ENCODE measurements around the gene PMPCB.

Gene PMPCB

GRCh38 chr7:103316380-103316941 lies 19.2 kb downstream of the PMPCB start:
- TF ChIP-seq CTCF (IDR thresholded peaks at IDR 0.05; ENCODE audit: insufficient read depth, low read depth, low read length, missing control alignments) = no peak
- DNase-seq (ENCODE audit: low read depth) = no peak
- no peak overlapping the region for H3K4me3 ChIP-seq (ENCODE audit: low read depth, low read length)

- H3K4me3 ChIP-seq (ENCODE audit: low read depth, low read length) = no peak overlapping the region
- no peak for TF ChIP-seq CTCF (IDR thresholded peaks at IDR 0.05; ENCODE audit: insufficient read depth, low read depth, low read length, missing control alignments)
- no peak for DNase-seq (ENCODE audit: low read depth)
Measured at GRCh38 chr7:103317009-103317408, 19.8 kb downstream of the PMPCB start.

GRCh38 chr7:103325744-103326143 lies 28.5 kb downstream of the PMPCB start:
- DNase-seq (ENCODE audit: low read depth) = no peak
- no peak overlapping the region for H3K4me3 ChIP-seq (ENCODE audit: low read depth, low read length)
- no peak for TF ChIP-seq CTCF (IDR thresholded peaks at IDR 0.05; ENCODE audit: insufficient read depth, low read depth, low read length, missing control alignments)

- TF ChIP-seq CTCF (IDR thresholded peaks at IDR 0.05; ENCODE audit: insufficient read depth, low read depth, low read length, missing control alignments) = no peak
- no peak overlapping the region for H3K4me3 ChIP-seq (ENCODE audit: low read depth, low read length)
- DNase-seq (ENCODE audit: low read depth) = no peak
Measured at GRCh38 chr7:103336761-103337160, 39.5 kb downstream of the PMPCB start.

DNA sequence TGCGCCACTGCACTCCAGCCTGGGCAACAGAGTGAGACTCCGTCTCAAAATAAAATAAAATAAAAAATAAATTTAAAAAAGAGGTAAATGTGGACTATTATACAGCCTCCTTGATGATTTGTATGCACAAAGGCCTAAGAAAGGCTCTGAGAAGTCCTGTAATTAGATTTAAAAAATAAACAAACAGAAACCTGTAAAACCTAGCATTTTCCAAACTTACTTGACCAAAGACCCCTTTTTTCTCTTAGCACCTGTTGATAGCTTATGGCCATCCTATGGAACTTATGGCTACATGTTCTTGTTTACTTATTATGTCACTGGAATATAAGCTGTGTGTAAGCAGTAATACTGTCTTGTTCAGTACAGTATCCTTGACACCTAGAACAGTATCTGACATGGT lies 41.6 kb downstream of the PMPCB start:
- DNase-seq (ENCODE audit: low read depth) = no peak
- no peak for TF ChIP-seq CTCF (IDR thresholded peaks at IDR 0.05; ENCODE audit: insufficient read depth, low read depth, low read length, missing control alignments)
- no peak overlapping the region for H3K4me3 ChIP-seq (ENCODE audit: low read depth, low read length)

- no peak for DNase-seq (ENCODE audit: low read depth)
- no peak for TF ChIP-seq CTCF (IDR thresholded peaks at IDR 0.05; ENCODE audit: insufficient read depth, low read depth, low read length, missing control alignments)
- no peak overlapping the region for H3K4me3 ChIP-seq (ENCODE audit: low read depth, low read length)
Measured at GRCh38 chr7:103341466-103341865, 44.2 kb downstream of the PMPCB start.

DNA sequence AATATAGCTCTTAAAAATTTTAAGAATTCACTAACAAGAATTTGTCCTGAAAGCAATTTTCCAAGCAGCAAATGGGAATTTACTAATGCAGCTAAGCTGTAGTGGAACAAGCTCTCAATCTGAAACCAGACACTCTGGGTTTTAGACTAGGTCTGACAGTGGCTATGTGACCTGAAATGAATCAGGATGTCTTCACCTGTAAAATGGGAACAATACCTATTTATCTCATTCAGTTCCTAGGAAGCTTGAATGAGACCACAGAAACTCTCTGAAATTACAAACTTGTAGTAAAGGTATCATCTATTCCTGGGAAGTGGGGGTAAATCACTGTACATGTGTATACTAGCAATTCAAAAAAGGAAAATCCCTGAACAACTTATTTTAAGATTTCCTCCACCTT lies 46.1 kb downstream of the PMPCB start:
- TF ChIP-seq CTCF (IDR thresholded peaks at IDR 0.05; ENCODE audit: insufficient read depth, low read depth, low read length, missing control alignments) = no peak
- DNase-seq (ENCODE audit: low read depth) = peak; percentile 13
- H3K4me3 ChIP-seq (ENCODE audit: low read depth, low read length) = peak overlapping the region; percentile 65

Data from GM12865 (cell line).